ENCODE results near the gene LRRC53. TPM values are rescaled to one million over a fixed set of nuclear protein-coding genes. Genes with fewer than 3 reads are reported as not detected.
A peak's percentile ranks its signal among the peaks of the same experiment; 100 is the strongest.

The LRRC53 gene
- total RNA-seq, 1 donor from 2014 or later, result 0.11 TPM

DNA sequence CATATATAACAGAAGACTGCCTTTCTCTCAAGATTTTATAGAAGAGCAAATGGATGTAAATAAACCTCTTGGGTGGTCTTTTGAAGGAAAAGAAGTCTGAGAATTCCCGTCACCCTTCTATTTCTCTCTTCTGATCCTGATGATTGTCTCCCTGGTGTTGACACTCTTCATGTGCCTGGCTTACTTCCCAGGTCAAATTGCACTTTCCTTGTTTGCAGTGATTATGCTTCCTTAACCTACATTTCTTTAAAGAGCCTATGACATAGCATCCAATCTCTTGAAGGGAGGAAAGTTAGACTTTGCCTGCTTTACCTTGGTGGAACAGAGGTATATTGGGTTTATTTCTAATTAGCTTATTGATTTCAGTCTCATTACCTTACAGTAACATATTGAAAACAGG lies 80.1 kb downstream of the LRRC53 start:
- no peak for DNase-seq (ENCODE audit: low read depth)

- DNase-seq (ENCODE audit: low read depth), result no peak
These were observed 80.9 kb downstream of the LRRC53 start for GRCh38 chr1:74431531-74431930.

DNA sequence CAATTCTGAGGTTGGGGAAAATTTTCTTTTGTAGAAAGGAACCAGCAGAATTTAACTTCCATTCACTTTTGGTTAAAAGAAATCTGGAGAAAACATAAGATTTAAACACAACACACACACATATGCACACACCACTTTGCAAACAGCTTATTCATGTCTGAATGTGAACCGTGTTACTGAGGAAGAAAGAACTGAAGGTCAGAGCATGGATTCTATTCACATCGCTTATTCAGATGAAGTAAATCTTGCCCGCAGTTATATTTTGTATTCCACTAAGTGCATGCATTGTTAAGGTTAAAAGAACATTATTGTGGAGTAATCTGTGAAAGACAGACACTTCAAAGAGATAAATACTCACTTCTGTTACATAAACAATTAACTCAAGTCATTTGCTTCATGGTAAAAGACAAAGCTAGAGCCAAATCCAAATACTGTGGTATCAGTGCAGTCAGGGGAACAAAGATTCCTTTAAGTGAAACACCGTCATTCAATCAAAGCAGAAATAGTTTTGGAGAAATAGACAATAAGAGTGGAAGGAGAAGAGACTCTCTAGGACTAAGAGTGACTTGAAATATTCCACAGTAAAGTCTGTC lies 82.0 kb downstream of the LRRC53 start:
- DNase-seq (ENCODE audit: low read depth), result no peak

DNA sequence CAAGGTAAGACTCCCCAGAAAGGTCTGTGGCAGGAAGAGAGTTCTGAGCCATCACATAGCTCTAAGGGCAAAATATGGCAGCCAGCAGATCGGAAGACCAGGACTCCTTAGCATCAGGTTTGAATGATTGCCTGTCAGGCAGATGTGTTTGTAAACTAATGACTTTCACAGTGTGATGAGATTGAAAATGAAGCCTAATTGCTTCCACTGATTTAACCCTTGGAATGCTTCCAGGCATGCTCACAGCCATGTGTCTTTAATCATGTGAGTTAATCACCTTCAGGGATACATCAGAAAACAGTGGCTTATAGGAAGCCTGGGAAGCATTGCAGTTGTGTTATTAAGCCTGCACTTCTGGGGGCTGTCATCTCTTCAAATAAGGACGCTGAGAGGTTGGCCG lies 82.8 kb downstream of the LRRC53 start:
- no peak for DNase-seq (ENCODE audit: low read depth)

GRCh38 chr1:74427681-74428080 lies 84.7 kb downstream of the LRRC53 start:
- DNase-seq (ENCODE audit: low read depth), result peak; percentile 1

DNA sequence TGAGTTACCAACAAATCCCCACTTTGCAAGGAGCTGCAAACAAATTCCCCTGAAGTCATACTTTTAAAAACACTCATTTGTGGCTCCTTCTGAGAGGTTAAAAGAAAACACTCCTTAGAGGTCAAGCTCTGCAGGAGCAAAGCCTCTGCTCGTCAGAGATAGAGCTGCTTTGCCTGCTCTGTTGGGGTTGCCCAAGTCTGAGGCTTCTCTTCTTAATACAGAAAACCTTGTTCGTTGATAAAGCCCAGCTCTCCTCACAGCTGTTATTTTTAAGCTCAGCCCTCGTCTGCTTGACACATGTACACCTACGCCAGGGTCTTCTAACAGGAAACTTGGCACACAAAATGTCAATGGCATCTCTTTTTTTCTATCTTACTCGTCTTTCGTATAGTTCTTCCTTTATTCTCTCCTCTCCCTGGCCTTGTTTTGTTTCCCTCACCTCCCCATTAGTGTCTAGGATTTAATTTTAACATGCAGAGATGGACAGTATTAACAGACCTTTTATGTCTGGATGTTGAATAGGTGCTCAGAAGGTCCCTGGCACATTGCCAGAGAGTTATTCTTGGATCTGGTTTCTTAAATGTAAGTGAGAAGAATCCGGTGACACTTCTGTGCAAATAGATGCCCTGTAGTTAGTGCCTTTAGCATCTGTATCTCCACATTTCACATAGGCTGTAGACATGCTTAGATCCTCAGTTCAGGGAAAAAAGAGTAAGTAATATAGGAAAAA lies 86.0 kb downstream of the LRRC53 start:
- peak; percentile 5 for DNase-seq (ENCODE audit: low read depth)

- peak; percentile 2 for DNase-seq (ENCODE audit: low read depth)
These were observed 86.7 kb downstream of the LRRC53 start for GRCh38 chr1:74425676-74426075.

GRCh38 chr1:74423471-74423870 lies 88.9 kb downstream of the LRRC53 start:
- DNase-seq (ENCODE audit: low read depth), result no peak

DNA sequence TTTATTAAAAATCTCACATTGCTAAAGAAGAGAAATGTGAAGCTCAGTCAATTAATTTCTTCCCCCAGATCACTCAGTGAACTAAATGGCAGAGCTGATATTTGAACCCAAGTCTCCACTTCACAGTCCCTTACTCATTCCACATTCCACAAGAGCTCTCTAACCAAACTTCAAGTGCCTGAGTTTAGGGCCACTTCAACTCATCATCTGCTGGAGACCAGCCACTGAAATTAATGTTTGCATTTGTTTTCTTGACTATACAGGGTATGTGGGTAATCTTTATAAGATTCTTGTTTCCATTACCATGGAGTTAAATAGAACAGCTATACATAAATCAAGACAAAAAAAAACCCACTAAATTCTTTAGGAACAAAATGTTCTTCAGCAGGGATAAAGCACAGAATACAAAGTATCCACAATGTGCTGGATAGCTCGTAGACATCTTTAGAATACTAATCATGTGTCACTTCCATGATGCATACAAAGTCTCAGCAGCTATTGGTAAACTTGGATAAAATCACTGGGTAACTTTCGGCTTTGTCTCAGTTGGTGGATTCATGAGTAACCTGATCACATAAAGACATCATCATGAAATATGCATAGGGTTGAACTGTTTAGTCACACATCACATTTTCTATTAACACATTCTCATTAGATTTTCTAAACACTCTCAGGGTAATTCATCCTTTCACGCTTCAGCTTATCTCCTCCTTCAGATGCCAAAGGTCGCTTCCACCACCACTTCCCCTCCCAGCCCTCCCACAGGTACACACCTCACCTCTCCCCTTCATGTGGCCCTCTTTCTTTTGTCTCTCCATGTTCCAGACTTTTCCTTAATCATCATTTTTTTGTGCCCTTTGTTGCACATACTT lies 89.8 kb downstream of the LRRC53 start:
- no peak for DNase-seq (ENCODE audit: low read depth)

- DNase-seq (ENCODE audit: low read depth), result no peak
These were observed 91.9 kb downstream of the LRRC53 start for GRCh38 chr1:74420467-74420866.

Other genes with a start within 250 kb of the LRRC53 start
- not detected in 2 replicates for gene ERICH3, start 161.2 kb upstream of the LRRC53 start, total RNA-seq
- gene CRYZ, start 220.4 kb upstream of the LRRC53 start, total RNA-seq, result 44.3 and 46.0 TPM in 2 replicates
- gene TYW3, start 220.5 kb upstream of the LRRC53 start, total RNA-seq, result 13.3 and 18.5 TPM in 2 replicates